ENCODE measurements around the gene PXDC1. TPM values are rescaled to one million over a fixed set of nuclear protein-coding genes. Genes with fewer than 3 reads are reported as not detected.

The PXDC1 gene
- total RNA-seq, 2 experiments from 2014 or later = 0.17 to 0.27 TPM

DNA sequence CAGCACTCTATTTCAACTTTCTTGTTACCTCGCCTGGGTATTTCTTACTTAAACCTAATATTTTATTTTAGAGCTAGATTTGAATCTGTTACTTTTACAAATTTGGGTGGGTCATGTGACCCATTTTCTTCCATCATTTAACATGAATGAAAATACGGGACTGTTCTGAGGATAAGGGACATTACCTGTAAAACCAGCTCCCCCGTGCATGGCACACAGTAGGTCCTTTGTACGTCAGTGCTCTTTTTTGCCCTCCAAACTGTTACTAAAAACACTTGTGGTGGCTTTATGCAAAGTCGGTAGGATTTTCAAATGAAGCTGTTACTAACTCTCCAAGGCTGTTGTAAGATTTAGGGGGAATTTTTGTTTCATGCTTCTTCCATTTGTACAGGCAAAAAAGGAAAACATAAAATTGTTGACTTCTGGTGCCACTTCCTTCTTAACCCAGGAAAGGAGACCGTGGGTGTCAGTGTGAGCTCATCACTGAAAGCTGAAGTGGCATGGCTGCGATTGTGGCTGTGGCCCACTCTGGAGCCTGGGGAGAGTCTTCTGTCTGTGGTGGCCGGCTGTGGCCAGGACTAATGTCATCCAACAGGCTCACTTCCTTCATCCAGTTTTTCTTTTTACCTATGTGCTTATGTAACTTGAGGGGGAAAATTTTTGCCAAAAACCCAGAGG lies 40.2 kb upstream of the PXDC1 start:
- H3K27me3 Mint-ChIP-seq = no peaks in the 10 kb centered on the region
- ChIA-PET POLR2A (no interaction called here), CTCF (no interaction called here)
- no peaks in the 10 kb centered on the region for H3K9me3 Mint-ChIP-seq
- intact Hi-C loops (cut with DNase I, micrococcal nuclease) = no loop called here
- Histone ChIP-seq H3K36me3 (ENCODE audit: insufficient read depth, low read length) (no peaks in the 10 kb centered on the region), H3K27ac (ENCODE audit: low read depth in 1 of 2, low read length in 2 of 2) (no peak overlapping the region), H3K9me3 (ENCODE audit: control insufficient read depth in 1 of 2, insufficient read depth in 1 of 2, low read length in 2 of 2) (no peaks in the 10 kb centered on the region), H3K27me3 (ENCODE audit: control insufficient read depth in 1 of 2, insufficient read depth in 2 of 2, low read length in 2 of 2) (no peaks in the 10 kb centered on the region), H3K4me1 (ENCODE audit: insufficient read depth, low read length) (no peaks in the 10 kb centered on the region), H3K4me3 (ENCODE audit: low read length) (no peak overlapping the region)
- peak in 2 of 14 experiments; percentile 13 to 23 for DNase-seq
- ATAC-seq (ENCODE audit: poor library complexity) = no peak
- H3K36me3 Mint-ChIP-seq (ENCODE audit: low read depth) = no peaks in the 10 kb centered on the region
- H3K4me3 Mint-ChIP-seq = no peak overlapping the region
- no peaks in the 10 kb centered on the region for H3K4me1 Mint-ChIP-seq (ENCODE audit: low read depth)
- H3K27ac Mint-ChIP-seq = no peak overlapping the region
- TF ChIP-seq, protein P1, sequence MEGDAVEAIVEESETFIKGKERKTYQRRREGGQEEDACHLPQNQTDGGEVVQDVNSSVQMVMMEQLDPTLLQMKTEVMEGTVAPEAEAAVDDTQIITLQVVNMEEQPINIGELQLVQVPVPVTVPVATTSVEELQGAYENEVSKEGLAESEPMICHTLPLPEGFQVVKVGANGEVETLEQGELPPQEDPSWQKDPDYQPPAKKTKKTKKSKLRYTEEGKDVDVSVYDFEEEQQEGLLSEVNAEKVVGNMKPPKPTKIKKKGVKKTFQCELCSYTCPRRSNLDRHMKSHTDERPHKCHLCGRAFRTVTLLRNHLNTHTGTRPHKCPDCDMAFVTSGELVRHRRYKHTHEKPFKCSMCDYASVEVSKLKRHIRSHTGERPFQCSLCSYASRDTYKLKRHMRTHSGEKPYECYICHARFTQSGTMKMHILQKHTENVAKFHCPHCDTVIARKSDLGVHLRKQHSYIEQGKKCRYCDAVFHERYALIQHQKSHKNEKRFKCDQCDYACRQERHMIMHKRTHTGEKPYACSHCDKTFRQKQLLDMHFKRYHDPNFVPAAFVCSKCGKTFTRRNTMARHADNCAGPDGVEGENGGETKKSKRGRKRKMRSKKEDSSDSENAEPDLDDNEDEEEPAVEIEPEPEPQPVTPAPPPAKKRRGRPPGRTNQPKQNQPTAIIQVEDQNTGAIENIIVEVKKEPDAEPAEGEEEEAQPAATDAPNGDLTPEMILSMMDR (IDR thresholded peaks at IDR 0.05) = no peak

GRCh38 chr6:3789896-3790558 lies 38.5 kb upstream of the PXDC1 start:
- Histone ChIP-seq H3K36me3 (ENCODE audit: insufficient read depth, low read length) (no peaks in the 10 kb centered on the region), H3K4me1 (ENCODE audit: insufficient read depth, low read length) (no peaks in the 10 kb centered on the region), H3K9me3 (ENCODE audit: control insufficient read depth in 1 of 2, insufficient read depth in 1 of 2, low read length in 2 of 2) (no peaks in the 10 kb centered on the region), H3K4me3 (ENCODE audit: low read length) (no peak overlapping the region), H3K27me3 (ENCODE audit: control insufficient read depth in 1 of 2, insufficient read depth in 2 of 2, low read length in 2 of 2) (no peaks in the 10 kb centered on the region), H3K27ac (ENCODE audit: low read depth in 1 of 2, low read length in 2 of 2) (no peak overlapping the region)
- intact Hi-C loops (cut with DNase I, micrococcal nuclease) = no loop called here
- H3K27me3 Mint-ChIP-seq = no peaks in the 10 kb centered on the region
- TF ChIP-seq, protein P1 (IDR thresholded peaks at IDR 0.05) = no peak
- no peaks in the 10 kb centered on the region for H3K4me1 Mint-ChIP-seq (ENCODE audit: low read depth)
- no peaks in the 10 kb centered on the region for H3K9me3 Mint-ChIP-seq
- ChIA-PET CTCF (no interaction called here), POLR2A (no interaction called here)
- H3K4me3 Mint-ChIP-seq = no peak overlapping the region
- DNase-seq = no peak
- H3K36me3 Mint-ChIP-seq (ENCODE audit: low read depth) = no peaks in the 10 kb centered on the region
- ATAC-seq (ENCODE audit: poor library complexity) = no peak
- H3K27ac Mint-ChIP-seq = no peak overlapping the region

DNA sequence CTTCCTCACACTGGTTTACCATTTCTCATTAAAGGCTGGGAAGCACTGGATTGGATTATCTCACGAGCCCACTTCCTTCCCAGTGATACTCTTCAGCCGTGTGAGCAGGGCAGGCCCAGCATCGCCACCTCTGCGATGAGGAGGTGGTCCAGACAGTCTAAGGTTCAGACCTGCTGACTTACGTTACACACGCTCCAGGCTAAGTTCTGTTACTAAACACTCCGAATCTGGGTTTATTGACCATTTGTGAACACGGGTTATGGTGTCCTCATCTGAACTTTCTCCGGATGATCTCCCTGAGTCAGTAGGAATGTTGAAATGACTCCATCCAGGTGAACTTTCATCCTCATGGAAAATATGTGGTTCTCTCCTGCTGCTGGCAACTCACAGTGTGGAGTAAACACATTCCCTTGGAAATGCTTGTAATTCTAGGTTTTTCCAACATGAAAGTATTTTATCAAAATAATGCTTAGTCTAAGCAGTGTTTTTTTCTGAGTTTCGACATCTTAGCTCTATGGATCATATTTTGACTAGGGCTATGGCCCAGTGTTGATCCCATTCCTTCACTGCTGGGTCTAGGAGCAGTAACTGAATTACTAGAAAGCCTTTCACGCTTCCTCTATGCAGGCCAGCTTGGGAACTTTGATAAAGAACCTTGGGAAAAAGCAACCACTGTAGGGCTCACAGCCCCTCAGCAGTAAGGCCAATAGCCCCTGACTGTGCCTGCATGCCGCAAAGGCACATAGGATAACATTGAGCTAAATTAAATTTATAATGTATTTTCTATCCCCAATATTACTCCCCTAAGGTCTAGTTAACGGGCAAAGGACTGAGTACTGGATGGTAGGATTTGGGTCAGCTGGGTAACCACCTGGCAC lies 37.7 kb upstream of the PXDC1 start:
- H3K4me1 ChIP-seq (ENCODE audit: insufficient read depth, low read length) = no peaks in the 10 kb centered on the region
- H3K27me3 ChIP-seq (ENCODE audit: control insufficient read depth in 1 of 2, insufficient read depth in 2 of 2, low read length in 2 of 2) = no peaks in the 10 kb centered on the region
- no peaks in the 10 kb centered on the region for H3K9me3 ChIP-seq (ENCODE audit: control insufficient read depth in 1 of 2, insufficient read depth in 1 of 2, low read length in 2 of 2)
- Mint-ChIP-seq H3K36me3 (ENCODE audit: low read depth) (no peaks in the 10 kb centered on the region), H3K9me3 (no peaks in the 10 kb centered on the region), H3K4me1 (ENCODE audit: low read depth) (no peaks in the 10 kb centered on the region), H3K4me3 (no peak overlapping the region), H3K27me3 (no peaks in the 10 kb centered on the region), H3K27ac (no peak overlapping the region)
- intact Hi-C loops (cut with DNase I, micrococcal nuclease) = no loop called here
- ChIA-PET CTCF (no interaction called here), POLR2A (interaction anchor here (1.1 kb wide), 1 partner anchor 58 kb away, joined by 3 read pairs; no protein-coding TSS in a partner anchor)
- ATAC-seq (ENCODE audit: poor library complexity) (no peak), DNase-seq (no peak)
- no peak overlapping the region for H3K4me3 ChIP-seq (ENCODE audit: low read length)
- H3K36me3 ChIP-seq (ENCODE audit: insufficient read depth, low read length) = no peaks in the 10 kb centered on the region
- H3K27ac ChIP-seq (ENCODE audit: low read depth in 1 of 2, low read length in 2 of 2) = no peak overlapping the region
- TF ChIP-seq, protein P1 (IDR thresholded peaks at IDR 0.05) = no peak

All from CD4-positive, alpha-beta T cell (primary cell).